Erythroblast (primary cell): ENCODE measurements around the gene NCBP1.
A peak's percentile ranks its signal among the peaks of the same experiment; 100 is the strongest.
"Not testable (repeated sequence)": the region's sequence is repeated elsewhere in the genome, so short reads cannot be mapped to it uniquely, and the experiment has no call there.

Experiments
- DNase-seq, 2 experiments: peaks; one replicate each; lab custom pipeline; 2025; lab: John Stamatoyannopoulos, UW
- GATA1 ChIP-seq: IDR thresholded peaks from 2 replicates; pipeline ENCODE4 v1.6.1; 2011; ENCODE audit warnings: low read depth, mild to moderate bottlenecking, control low read depth, low read length, moderate library complexity
- POLR2A ChIP-seq: IDR thresholded peaks from 2 replicates; pipeline ENCODE4 v1.6.1; 2011; ENCODE audit warnings: mild to moderate bottlenecking, low read length

NCBP1 gene

DNA sequence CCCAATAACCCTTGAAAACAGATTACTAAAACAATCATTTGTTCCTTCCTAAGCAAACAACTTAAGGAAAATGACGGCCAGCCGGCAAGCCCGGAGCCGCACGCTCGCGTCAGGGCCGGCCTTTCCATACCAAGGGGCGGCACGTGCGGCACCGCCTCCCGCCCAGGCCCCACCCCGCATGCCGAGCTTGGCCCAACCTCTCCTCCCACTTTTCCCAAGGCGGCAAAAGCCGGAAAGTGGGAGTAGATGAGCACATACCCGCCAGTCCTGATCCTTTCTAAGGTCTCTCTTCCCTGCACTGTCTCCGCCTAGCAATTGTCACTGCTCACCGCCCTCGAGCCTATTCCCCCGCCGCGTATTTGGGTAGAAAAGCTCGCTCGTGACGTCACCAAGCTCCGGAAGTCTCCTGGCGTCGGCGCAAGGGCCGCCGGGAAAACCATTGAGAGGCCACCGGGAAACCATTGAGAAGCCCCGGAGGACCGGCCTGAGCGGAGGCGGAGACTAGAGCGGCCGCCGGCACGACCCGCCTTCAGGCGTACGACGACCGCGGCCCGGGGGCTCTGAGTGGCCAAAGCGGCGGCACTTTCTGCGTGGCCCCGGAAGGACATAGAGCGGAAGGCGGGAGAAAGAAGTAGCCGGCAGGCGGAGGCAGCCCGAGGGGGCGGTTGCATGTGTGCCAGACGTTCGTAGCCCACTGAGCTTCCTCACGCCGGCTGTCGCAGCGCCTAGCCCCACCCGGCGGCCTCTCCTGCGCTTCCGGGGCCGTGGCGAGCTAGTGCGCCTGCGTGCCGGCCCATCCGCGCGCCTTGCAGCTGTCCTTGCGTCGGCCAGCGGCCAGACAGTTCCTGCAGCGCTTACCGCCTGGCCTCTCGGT is at the start of gene NCBP1, which contains the start of gene TSTD2:
NCBP1 (plus strand) TSS at position 837 of the 874 bp plus-strand sequence. CDS start 61 bp downstream, outside the sequence.
TSTD2 (minus strand) TSS at position 384 of the 874 bp plus-strand sequence. CDS start 5,806 bp downstream, outside the sequence.
- TF ChIP-seq POLR2A, result peak; percentile 82
- TF ChIP-seq GATA1, result no peak
- DNase-seq, result peak; percentile 99

- not testable (repeated sequence) for DNase-seq
Measured at GRCh38 chr9:97584778-97585177, 48.8 kb upstream of the NCBP1 start.

- not testable (repeated sequence) for DNase-seq
Measured at GRCh38 chr9:97586909-97587308, 46.7 kb upstream of the NCBP1 start.

DNA sequence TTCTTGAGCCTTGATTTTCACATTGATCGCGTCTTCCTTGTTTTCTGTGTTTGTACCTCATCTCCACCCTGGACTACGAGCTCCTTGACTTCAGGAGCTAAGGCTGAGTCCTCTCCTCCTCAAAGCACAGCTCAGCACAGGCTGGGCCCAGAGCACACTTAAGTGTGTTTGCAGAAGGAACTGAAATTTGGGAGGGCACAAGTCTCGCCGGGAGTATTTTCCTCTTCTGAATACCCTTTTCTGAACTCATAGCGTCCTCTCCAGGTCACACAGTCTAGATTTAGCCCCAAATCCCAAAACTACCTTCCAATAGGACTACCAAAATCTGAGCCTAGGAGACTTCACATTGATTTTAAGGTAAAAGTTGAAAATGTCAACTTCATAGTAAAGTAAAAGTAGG is 42.1 kb upstream of the NCBP1 start:
- no peak for DNase-seq
- no peak for TF ChIP-seq GATA1

DNA sequence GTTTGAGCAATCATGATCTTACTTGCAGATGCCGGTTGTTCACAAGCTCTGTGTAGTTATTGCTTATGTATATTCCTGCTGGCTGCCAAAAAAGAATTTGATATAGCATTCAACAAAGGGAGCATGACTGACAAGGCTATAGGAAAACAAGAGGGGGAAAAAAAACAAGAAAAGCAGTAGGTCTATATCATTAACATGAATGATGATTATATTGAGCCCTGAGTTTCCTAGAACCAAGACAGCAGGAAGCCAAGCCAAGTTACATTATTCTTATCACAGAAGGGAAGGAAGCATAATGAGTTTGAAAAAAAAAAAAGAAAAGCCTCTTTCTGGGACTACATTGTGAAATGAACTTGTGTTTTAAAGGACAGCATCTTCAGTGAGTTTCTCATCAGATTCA is 41.5 kb upstream of the NCBP1 start:
- DNase-seq, result no peak
- TF ChIP-seq POLR2A, result no peak
- no peak for TF ChIP-seq GATA1

DNA sequence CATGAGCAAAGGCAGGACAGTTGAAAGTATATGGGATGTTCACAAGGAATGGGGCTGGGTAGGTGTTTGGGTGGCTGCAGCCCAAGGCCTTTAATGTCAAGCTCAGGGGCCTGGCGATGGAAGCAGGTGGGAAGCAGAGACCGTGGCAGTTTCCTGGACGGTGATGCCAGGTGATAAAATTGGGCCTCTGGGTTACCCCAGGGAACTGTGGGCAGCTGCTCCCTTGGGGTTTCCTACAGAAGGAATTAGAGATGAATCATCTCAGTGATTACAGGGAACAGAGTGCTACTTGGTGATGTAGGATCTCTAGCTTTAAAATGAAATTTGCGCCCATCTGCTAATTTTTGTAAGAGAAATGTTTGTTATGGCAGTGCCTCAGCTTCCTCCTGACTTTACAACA is 39.7 kb upstream of the NCBP1 start:
- TF ChIP-seq GATA1 (no peak), POLR2A (no peak)

GRCh38 chr9:97594381-97594921 is 39.2 kb upstream of the NCBP1 start:
- no peak for DNase-seq
- TF ChIP-seq POLR2A (no peak), GATA1 (no peak)

More for the DNA sequence above, 39.7 kb upstream of the NCBP1 start:
- DNase-seq, result no peak

- no peak for DNase-seq
- TF ChIP-seq GATA1 (no peak), POLR2A (no peak)
Measured at GRCh38 chr9:97596906-97597305, 36.7 kb upstream of the NCBP1 start.

DNA sequence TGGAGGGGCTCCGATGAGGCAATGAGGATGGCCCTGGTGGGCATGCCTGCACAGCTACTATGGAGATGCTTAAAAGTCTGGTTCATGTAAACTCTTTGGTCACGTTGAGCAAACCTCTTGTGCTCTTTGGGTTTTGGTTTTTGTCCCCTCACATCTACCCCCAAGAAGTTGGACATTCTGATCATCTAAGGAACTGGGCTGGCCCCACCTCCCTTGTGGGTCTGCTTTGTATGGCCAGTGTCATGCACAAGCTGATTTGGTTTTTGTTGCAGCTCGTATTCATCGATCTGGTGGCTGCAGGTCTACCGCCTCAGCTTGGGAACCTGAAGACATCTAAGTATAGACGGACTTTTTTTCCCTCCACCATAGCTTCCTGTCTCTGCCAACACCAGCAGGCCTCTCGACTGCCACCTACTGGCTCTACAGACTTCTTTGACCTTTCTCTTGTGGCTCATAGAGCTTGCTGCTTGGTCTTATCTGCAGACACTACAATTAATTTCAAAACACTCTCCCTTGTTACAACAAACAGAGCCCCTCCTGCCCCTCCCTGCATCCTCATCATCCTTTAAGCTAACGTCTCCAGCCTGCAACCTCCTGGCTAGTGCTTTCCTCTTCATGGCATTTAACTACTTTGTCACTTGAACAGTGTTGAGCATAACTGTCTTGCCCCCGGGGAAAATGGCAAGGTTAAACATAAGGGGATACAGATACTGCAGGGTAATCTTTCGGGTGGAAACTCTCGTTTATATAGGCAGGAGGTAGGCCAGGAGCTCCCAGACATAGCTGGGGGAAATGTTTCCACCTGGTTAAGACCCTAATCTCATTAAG is 34.9 kb upstream of the NCBP1 start:
- TF ChIP-seq GATA1, result no peak
- no peak for TF ChIP-seq POLR2A
- peak; percentile 83 to 86 for DNase-seq

DNA sequence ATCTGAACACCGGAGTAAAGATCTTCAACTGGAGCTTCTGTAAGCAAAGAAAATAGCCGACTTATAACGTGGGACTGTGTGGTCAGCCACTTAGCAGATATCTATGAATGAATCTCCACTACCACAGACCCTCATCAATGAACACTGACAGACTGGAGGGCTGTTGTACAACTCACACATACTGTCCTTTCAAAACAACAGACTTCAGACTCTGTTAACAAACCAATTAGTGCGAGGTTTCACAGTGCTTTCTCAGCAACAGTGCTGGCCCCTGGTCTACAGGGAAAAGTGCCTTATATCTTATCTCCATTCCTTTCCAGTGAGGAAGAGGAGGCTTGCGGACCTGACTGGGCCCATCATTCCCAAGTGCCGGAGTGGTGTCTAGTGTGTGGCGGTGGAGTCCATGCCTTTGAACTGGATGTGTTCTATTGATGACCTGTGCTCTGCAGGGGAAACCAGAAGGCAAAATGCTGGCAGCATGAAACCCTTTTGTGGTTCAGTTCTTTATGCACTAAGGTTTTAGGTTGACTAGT is 34.2 kb upstream of the NCBP1 start:
- TF ChIP-seq GATA1 (no peak), POLR2A (no peak)
- DNase-seq, result no peak

- no peak for TF ChIP-seq POLR2A
- TF ChIP-seq GATA1, result no peak
- DNase-seq, result no peak
Measured at GRCh38 chr9:97600531-97601227, 32.9 kb upstream of the NCBP1 start.

DNA sequence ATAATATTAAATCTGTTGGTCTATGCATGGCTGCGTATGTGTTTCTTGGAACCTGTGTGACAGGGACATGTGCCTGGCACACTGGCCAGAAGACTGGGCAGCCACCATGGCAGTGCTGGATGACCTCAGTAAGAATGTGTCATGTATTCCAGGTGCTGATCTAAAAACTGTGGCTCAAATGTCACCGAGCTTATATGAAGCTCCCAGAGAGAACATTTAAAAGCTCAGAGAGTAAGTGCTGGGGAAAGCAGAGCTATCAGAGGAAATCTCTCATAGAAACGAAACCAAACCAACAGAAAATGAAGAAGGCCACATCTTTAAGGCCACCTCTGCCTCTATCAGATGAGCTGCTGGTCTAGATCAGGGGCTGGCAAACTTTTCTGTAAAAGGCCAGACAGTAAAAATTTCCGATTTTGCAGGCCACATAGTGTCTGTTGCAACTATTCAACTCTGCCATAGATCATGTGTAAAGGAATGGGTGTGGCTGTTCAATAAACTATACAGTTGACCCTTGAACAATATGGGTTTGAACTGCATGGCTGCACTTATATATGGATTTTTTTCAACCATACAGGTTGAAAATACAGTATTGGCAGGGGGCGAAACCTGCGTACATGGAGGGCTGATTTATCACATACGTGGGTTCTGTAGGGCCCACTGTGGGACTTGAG is 32.3 kb upstream of the NCBP1 start:
- no peak for DNase-seq
- TF ChIP-seq GATA1 (no peak), POLR2A (no peak)

DNA sequence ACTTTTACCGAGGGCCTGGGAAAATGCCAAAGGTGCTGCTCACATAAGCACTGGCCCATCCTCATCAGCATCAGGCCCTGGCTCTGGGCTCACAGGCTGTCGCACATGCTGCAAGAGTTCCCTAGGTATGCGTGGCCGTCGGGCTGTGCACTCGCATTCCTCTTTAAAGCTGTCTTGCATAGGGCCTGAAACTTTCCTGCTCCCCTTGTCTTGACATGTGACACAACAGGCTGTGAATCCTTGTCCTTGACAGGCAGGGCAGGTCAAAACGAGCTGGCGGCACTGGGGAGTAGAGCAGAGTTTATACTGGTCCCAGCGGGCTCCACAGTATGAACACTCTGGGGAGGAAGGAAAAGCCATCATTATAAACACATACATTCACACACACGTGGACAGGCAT is 31.2 kb upstream of the NCBP1 start:
- TF ChIP-seq POLR2A (no peak), GATA1 (no peak)

More for the DNA sequence above, 31.2 kb upstream of the NCBP1 start:
- DNase-seq, result no peak
